Activated T-cell treated with anti-CD3 and anti-CD28 coated beads for 24 hours (primary cell): Measurements from ENCODE around the gene NEDD4L.
"Not testable (repeated sequence)": the region's sequence is repeated elsewhere in the genome, so short reads cannot be mapped to it uniquely, and the experiment has no call there.

Experiments
- DNase-seq: peaks from one replicate; pipeline ENCODE4 v3.0.0-alpha.2; 2020; ENCODE audit warnings: low read depth

NEDD4L gene

GRCh38 chr18:58026857-58027256 is 17.2 kb upstream of the NEDD4L start:
- DNase-seq = no peak

- DNase-seq = no peak
Observed at GRCh38 chr18:58027341-58027740, 16.7 kb upstream of the NEDD4L start.

DNA sequence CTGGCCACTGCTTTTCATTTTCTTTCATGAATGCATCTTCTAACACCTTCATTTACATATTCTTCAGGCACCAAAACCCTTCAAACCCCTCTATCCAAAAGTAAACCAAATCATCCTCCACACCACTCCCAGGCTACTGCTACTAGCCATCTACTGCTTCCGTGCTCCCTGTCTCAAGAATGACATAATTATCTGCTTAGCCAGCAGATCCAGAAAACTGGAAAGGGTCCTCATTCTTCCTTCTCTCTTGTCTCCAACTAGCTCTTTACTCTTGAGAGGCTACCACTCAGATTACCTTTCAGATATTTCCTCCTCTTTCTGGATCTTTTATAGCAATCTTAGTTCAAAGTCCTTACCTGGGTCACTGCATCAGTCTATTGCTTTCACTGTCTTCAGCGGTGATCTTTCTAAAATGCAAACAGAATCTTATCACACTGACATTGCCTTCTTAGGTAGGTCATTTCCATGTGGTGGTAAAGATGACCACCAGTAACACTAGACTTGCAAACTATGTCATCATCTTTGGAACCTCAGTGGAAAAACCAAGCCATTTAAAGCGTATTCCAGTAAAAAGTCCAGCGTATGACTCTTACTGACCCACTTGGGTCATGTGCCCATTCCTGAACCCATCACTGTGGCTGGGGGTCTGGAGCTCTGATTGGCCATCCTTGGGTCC is 15.8 kb upstream of the NEDD4L start:
- DNase-seq = no peak

DNA sequence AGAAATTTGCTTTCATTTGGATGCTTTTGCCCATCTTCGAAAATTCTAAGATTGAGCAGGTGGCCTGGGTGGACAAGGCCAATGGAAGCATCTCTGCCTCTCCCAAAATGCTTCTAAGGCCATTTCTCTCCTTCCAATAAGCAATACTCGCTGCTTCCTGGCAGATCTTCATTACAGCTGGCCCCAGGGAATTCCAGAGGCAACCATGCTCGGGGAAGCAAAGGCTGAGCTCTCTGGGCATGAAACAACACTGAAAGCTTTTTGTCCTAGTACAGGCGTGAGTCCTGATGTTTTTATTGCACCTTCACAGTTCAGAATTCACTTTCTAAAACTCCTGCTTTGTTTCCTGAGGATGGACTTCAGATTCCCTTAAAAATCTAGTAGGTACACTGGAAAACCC is 11.8 kb upstream of the NEDD4L start:
- DNase-seq = no peak

DNA sequence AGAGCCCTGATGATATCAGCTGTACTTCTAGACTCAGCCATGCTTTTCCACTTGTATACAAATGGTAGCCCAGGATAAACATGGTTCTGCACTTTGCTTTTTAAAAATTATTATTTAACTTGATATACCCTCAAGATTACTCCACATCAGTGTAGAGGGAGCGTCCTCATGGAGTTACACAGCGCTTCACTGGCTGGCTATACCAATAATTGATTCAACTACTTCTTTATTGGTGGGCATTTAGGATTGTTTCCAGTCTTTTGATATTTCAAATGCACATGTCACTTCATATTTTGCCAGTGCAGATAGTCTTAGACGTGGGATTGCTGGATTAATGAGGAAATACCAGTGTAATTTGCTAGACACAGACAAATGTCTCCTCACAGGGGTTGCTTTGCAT is 10.8 kb upstream of the NEDD4L start:
- DNase-seq = no peak

- no peak for DNase-seq
Observed at GRCh38 chr18:58034370-58034769, 9.7 kb upstream of the NEDD4L start.

- no peak for DNase-seq
Observed at GRCh38 chr18:58037163-58037562, 6.9 kb upstream of the NEDD4L start.

DNA sequence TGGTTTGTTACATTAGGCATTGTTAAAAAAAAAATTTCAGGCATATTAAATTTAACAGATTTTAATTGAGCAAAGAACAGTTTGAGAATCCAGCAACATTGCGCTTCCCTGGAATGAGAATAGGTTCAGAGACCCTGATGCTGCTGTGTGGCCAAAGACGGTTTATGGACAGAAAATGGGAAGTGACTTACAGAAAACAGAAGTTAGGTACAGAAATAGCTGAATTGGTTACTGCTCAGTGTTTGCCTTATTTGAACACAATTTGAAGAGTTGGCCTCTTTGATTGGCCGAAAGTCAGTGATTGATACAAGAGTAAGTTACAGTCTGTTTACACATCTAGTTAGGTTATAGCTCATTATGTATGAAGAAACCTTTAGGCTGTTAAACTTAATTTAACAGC is 6.0 kb upstream of the NEDD4L start:
- DNase-seq = no peak

GRCh38 chr18:58041633-58042032 is 2.4 kb upstream of the NEDD4L start:
- no peak for DNase-seq

- no peak for DNase-seq
Observed at GRCh38 chr18:58042826-58043490, 1.1 kb upstream of the NEDD4L start.

DNA sequence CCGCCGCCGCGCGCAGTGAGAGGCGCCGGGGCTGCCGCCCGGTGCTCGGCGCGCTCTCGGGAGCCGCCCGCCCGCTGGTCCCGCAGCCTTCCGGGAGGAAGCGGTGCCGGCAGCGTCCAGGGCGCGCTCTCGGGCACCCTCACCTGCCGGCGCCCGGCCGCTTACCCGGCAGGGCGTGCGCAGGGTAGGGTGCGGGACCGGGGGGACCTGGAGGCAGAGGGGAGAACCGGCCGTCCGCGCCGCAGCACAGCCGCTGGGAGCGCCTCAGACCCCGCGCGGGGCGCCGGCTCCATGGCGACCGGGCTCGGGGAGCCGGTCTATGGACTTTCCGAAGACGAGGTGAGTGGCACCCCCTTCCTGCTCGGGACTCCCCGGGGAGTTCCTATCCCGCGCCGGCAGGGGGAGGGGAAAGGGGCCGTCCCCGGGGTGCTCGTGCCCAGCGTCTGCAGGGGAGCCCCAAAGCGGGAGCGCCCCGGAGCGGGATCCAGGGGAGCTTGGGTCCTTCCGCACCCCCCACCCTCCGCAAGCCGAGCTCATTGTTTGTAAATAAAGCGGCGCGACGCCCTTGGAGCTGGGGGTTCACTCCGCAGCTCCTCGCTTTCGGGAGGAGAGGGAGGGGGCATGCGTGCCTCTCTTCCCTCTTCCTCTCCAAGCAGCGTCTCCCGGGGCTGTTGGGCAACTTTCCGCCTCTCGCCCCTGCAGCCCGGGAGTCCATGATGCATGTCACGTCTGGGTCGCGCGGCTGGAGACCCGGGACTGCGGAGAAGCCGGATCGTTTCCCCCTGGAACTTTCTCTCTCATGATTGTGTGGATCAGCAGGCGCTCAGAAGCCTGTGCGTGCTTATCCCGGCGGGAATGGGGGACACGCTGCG is 580 bp downstream of the NEDD4L start:
- DNase-seq = peak; percentile 16

GRCh38 chr18:58045242-58046092 is 1.4 kb downstream of the NEDD4L start:
- peak; percentile 7 for DNase-seq

- no peak for DNase-seq
Observed at GRCh38 chr18:58046093-58046793, 2.2 kb downstream of the NEDD4L start.

DNA sequence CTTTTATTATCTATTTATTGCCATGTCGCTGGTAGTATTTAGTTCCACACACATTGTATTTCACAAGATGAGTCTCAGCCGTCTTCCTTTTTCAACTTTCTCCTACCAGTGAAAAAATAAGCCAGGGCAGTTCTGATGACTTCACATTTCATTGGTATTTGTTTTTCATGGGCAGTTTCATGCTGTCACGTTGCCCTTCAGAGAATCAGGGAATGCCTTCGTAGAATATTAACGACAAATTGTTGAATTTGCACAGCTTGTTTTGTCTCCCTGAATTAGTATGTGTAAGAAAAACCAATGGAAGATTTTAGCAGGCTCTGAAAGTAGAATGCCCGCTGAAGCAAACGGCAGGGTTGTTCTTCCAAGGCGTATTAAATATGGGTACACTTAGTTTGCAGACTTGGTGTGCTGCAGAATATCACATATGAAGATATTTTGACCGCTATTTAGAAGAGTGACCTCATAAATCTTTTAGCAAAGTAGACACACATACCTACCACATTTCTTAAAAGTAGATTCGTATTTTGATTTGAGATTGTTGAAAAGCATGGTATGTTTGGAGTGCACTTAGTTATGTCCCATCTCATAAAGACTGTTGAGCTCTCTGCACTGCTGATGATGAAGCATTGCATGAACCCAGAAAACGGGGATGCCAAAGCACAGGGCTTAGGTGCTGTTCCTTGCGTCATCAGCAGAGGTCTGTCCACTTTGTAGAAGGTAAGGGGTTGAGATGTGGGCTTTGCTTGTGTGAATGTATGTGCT is 2.9 kb downstream of the NEDD4L start:
- no peak for DNase-seq

DNA sequence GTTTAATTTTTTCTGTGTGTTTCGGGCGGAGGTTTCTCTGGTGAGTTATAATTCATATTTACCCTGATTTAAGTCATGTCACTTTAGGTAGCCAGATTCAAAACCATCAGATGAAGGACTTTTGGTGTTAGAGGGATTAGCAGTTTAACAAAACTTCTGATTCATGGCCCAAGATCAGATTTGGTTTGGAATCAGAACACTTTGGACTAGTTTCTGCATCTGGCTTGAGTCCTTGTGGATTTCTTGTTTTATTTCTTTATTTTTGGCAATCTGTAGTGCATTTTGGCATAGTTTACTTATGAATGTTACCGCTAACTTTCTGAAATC is 3.5 kb downstream of the NEDD4L start:
- DNase-seq = no peak

DNA sequence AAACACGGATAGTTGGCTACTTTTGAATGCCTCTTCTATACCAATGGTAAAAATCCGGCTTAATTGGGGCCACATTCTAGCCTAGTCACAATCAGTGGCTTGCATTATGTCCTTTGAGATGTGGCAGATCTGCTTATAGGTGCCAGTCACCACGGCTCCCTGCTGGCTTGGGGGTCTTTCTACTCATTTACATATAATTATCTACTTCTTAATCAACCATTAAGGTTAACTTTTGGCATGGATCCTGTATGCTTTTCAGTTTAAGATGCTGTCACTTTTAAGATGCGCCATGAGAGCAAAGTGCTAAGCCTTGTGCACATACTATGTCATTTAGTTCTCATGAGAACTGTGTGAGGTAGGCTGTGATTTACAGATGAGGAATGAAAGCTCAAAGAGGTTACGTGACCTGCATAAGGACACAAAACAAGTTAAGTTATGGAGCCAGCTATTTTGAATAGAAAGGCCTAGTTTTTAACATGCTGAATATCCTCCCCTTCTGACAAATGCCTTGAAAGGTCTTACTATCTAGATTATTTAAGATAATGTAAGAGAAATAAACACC is 4.1 kb downstream of the NEDD4L start:
- no peak for DNase-seq

DNA sequence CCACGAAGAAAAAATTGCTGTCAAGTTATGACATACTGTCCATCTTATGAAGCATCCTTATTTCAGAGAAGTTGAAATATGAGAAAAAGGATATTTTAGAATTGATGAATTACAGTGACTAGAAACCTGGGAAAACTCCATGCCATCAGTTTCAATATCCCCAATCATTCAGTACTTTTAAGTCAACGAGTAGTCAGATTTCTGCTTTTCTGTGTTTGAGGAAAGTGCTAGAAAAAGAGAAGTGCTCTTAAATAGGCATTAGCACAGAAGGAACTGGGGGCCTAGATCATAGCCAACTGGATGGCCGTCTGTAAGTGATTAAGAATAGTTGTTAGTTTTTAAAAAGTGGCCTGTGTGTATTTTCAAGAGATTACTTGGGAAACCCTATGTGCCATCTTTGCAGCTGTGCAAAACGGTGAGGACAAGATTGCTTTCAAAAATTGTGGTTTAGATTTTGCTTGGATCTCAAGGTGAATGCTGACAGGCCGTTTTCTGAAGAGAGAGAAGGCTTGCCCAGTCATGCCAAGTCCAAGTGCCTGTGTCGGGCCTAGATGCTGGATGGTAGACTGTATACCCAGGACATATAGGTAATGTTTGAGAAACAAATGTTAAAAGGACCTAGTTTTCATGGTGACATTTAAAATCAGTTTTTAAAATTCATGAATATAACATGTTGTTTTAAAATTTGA is 5.1 kb downstream of the NEDD4L start:
- DNase-seq = no peak

- DNase-seq = not testable (repeated sequence)
Observed at GRCh38 chr18:58050963-58051362, 6.9 kb downstream of the NEDD4L start.

GRCh38 chr18:58051765-58052460 is 7.9 kb downstream of the NEDD4L start:
- no peak for DNase-seq
